Activated CD8-positive, alpha-beta T cell treated with anti-CD3 and anti-CD28 coated beads for 36 hours (primary cell): ENCODE measurements around the gene ADAMTS17. TPM values are rescaled to one million over a fixed set of nuclear protein-coding genes. Genes with fewer than 3 reads are reported as not detected.

Experiments used
- ATAC-seq: fragments of 200-7000 bp; cut with Tn5 transposase; one replicate; pipeline ENCODE4 v1.10.0; 2021; ENCODE audit warnings: mild to moderate bottlenecking, moderate library complexity
- CTCF ChIA-PET: fragments of 350-600 bp; sonication (Branson Sonifier 250); formaldehyde crosslinking; loops from one replicate; lab custom pipeline; 2021; ENCODE audit warnings: antibody characterized with exemption; lab: Charles Lee
- POLR2A ChIA-PET: fragments of 350-600 bp; sonication (Branson Sonifier 250); formaldehyde crosslinking; loops from one replicate; lab custom pipeline; 2021; ENCODE audit warnings: antibody characterized with exemption; lab: Charles Lee
- DNase-seq: peaks from one replicate; pipeline ENCODE4 v3.0.0-alpha.2; 2020
- H3K27ac Mint-ChIP-seq: one replicate; pipeline ENCODE4 v1.8.0; 2021; ENCODE audit warnings: mild to moderate bottlenecking, mixed read lengths
- H3K27me3 Mint-ChIP-seq: one replicate; pipeline ENCODE4 v1.8.0; 2021; ENCODE audit warnings: mixed read lengths
- H3K36me3 Mint-ChIP-seq: one replicate; pipeline ENCODE4 v1.8.0; 2021; ENCODE audit warnings: low read depth, mixed read lengths
- H3K4me1 Mint-ChIP-seq: one replicate; pipeline ENCODE4 v1.8.0; 2021; ENCODE audit warnings: low read depth, mixed read lengths
- H3K4me3 Mint-ChIP-seq: one replicate; pipeline ENCODE4 v1.8.0; 2021; ENCODE audit warnings: mild to moderate bottlenecking, moderate library complexity, mixed read lengths
- H3K9me3 Mint-ChIP-seq: one replicate; pipeline ENCODE4 v1.8.0; 2021; ENCODE audit warnings: mixed read lengths
- intact Hi-C: fragments of 100-400 bp; cut with micrococcal nuclease; formaldehyde crosslinking; loops from one replicate; pipeline ENCODE4 v1.10.0; 2022
- total RNA-seq, 2 experiments: library from RNA; stranded (reverse); gene quantifications; one replicate each; pipeline ENCODE4 v1.2.3, GENCODE V29; 2021
- TF ChIP-seq, protein P1 (sequence below): fragments of 200-600 bp; IDR thresholded peaks from one replicate; pipeline ENCODE4 v1.8.0; 2022; ENCODE audit warnings: antibody characterized with exemption, mild to moderate bottlenecking

ADAMTS17 gene
- total RNA-seq, 2 experiments from 2014 or later: 0.60 to 1.5 TPM

DNA sequence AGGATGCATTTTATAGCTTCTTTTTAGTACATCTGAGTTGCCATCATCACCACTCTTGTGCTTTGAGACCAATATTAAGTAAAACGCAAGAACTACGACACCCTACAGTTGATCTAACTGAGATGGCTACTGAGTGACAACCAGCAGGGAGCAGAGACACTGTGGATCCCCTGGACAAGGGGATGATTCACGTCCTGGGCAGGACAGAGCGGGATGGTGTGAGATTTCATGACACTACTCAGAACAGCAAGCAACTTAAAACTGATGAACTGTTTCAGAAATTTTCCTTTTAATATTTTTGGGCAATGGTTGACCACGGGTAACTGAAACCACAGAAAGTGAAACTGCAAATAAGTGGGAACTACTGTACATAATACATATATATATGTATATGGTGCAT, 299.2 kb downstream of the ADAMTS17 start:
- POLR2A ChIA-PET: no interaction called here
- Mint-ChIP-seq H3K9me3 (peaks cover 5% of the 10 kb centered on the region), H3K4me3 (no peak overlapping the region), H3K27me3 (no peaks in the 10 kb centered on the region), H3K36me3 (peaks cover 5% of the 10 kb centered on the region), H3K4me1 (no peaks in the 10 kb centered on the region), H3K27ac (no peak overlapping the region)
- no peak for ATAC-seq
- DNase-seq: no peak
- CTCF ChIA-PET: no interaction called here
- intact Hi-C loops: no loop called here
- TF ChIP-seq, protein P1, sequence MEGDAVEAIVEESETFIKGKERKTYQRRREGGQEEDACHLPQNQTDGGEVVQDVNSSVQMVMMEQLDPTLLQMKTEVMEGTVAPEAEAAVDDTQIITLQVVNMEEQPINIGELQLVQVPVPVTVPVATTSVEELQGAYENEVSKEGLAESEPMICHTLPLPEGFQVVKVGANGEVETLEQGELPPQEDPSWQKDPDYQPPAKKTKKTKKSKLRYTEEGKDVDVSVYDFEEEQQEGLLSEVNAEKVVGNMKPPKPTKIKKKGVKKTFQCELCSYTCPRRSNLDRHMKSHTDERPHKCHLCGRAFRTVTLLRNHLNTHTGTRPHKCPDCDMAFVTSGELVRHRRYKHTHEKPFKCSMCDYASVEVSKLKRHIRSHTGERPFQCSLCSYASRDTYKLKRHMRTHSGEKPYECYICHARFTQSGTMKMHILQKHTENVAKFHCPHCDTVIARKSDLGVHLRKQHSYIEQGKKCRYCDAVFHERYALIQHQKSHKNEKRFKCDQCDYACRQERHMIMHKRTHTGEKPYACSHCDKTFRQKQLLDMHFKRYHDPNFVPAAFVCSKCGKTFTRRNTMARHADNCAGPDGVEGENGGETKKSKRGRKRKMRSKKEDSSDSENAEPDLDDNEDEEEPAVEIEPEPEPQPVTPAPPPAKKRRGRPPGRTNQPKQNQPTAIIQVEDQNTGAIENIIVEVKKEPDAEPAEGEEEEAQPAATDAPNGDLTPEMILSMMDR: no peak

DNA sequence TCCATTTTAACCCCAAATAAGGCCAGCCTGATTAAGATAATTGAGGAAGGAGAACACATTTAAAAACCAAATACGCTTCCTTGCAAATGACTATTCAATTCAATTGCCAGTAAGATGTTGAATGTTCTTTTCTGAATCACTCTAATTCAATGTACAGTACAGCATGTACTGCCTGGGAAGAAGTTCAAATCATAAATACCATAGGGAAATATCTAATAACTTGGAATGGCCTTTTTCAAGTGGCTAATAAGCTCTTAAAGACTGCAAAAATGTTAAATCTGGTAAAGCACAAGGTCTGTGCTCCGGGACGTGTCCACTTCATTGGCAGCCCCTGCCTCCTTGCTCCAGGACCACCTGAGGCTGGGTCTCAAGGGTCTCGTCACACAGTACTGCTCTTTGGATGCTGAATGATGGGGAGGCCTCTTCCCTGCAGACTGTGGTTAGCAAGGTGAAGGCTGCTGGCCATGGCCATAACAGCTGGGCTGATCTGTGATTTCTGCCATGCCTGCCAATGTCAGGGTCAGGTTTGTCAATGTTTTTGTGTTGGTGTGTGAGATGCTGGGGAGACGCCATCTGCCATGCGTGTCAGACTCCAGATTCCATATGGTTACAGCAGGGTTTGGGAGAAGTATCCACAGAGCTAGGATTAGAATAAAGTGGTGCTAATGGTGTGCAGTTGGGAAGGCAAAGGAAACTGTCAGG, 300.5 kb downstream of the ADAMTS17 start:
- H3K4me1 Mint-ChIP-seq: no peaks in the 10 kb centered on the region
- DNase-seq (no peak), ATAC-seq (no peak)
- H3K4me3 Mint-ChIP-seq: no peak overlapping the region
- no peaks in the 10 kb centered on the region for H3K27me3 Mint-ChIP-seq
- H3K36me3 Mint-ChIP-seq: no peaks in the 10 kb centered on the region
- ChIA-PET POLR2A (interaction anchor here (0.6 to 0.7 kb wide), 2 partner anchors 10 to 41 kb away, joined by 3 read pairs; no protein-coding TSS in a partner anchor), CTCF (no interaction called here)
- no peaks in the 10 kb centered on the region for H3K9me3 Mint-ChIP-seq
- intact Hi-C loops: no loop called here
- H3K27ac Mint-ChIP-seq: no peak overlapping the region
- TF ChIP-seq, protein P1: no peak

DNA sequence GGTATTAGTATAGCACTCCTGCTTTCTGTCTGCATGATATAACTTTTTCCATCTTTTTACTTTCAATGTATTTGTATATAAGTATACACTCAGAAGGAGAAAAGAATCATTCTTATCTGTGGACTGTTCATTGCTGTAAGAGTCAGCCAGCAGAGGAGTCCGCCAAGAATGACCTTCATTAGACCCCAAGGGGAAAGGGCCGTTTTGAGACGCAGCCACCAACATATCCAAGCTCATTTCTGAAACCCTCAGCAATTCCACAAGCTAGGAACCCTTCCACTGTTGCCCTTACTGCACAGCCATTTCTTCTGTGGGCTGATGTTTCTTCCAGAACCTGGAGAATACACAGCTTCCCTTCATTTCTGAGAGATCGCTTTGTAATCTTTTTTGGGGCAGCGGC, 301.8 kb downstream of the ADAMTS17 start:
- ChIA-PET POLR2A (no interaction called here), CTCF (no interaction called here)
- H3K4me1 Mint-ChIP-seq: no peaks in the 10 kb centered on the region
- no peak overlapping the region for H3K27ac Mint-ChIP-seq
- H3K27me3 Mint-ChIP-seq: no peaks in the 10 kb centered on the region
- DNase-seq: no peak
- H3K36me3 Mint-ChIP-seq: no peaks in the 10 kb centered on the region
- H3K9me3 Mint-ChIP-seq: no peaks in the 10 kb centered on the region
- intact Hi-C loops: no loop called here
- no peak overlapping the region for H3K4me3 Mint-ChIP-seq
- ATAC-seq: no peak
- TF ChIP-seq, protein P1: no peak

DNA sequence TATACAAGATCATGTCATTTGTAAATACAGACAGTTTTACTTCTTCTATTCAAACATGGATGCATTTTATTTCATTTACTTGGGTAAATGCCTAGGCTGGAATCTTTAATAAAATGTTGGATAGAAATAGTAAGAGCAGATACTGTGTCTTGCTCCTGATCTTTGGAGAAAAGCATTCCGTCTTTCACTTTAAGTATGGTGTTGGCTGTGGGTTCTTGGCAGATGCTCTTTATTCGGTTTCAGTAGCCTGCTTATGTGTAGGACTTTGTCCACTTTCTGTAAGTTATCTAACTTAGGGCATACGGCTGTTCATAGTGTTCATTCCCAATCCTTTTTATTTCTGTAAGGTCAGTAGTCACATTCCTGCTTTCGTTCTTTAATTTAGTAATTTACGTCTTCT, 303.0 kb downstream of the ADAMTS17 start:
- CTCF ChIA-PET: no interaction called here
- H3K4me1 Mint-ChIP-seq: no peaks in the 10 kb centered on the region
- H3K36me3 Mint-ChIP-seq: no peaks in the 10 kb centered on the region
- no peak overlapping the region for H3K4me3 Mint-ChIP-seq
- TF ChIP-seq, protein P1: no peak
- POLR2A ChIA-PET: no interaction called here
- intact Hi-C loops: no loop called here
- ATAC-seq: no peak
- H3K27me3 Mint-ChIP-seq: no peaks in the 10 kb centered on the region
- H3K27ac Mint-ChIP-seq: no peak overlapping the region
- no peak for DNase-seq
- no peaks in the 10 kb centered on the region for H3K9me3 Mint-ChIP-seq

DNA sequence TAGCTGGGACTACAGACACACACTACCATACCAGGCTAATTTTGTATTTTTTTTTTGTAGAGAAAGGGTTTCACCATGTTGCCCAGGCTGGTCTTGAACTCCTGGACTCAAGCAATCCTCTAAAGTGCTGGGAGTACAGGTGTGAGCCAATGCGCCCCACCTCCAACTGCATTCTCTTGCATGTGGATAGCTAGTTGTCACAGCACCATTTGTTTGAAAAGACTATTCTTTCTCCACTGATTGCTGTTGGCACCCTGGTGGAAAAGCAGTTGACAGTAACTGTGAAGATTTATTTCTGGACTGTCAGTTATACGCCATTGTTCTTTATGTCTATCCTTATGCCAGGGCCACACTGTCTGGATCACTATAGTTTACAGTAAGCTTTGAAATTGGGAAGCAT, 303.9 kb downstream of the ADAMTS17 start:
- intact Hi-C loops: no loop called here
- Mint-ChIP-seq H3K36me3 (no peaks in the 10 kb centered on the region), H3K4me3 (no peak overlapping the region), H3K4me1 (no peaks in the 10 kb centered on the region), H3K27ac (no peak overlapping the region), H3K9me3 (no peaks in the 10 kb centered on the region), H3K27me3 (no peaks in the 10 kb centered on the region)
- TF ChIP-seq, protein P1: no peak
- no peak for DNase-seq
- ATAC-seq: no peak
- ChIA-PET POLR2A (no interaction called here), CTCF (no interaction called here)
